ENCODE data around the gene SNX20. TPM values are rescaled to one million over a fixed set of nuclear protein-coding genes. Genes with fewer than 3 reads are reported as not detected.

SNX20 gene
- total RNA-seq, 2 experiments from 2014 or later, result 43.3 to 48.9 TPM

GRCh38 chr16:50642349-50642748 is 38.8 kb downstream of the SNX20 start:
- ChIA-PET CTCF (interaction anchor here (0.8 to 1.0 kb wide), 3 partner anchors 23 to 101 kb away, joined by 3 to 5 read pairs (median 4); no protein-coding TSS in a partner anchor), POLR2A (no interaction called here)
- H3K27ac Mint-ChIP-seq, result no peak overlapping the region
- no peaks in the 10 kb centered on the region for H3K27me3 Mint-ChIP-seq
- intact Hi-C loops (cut with DNase I, micrococcal nuclease), result loop anchor here in 1 of 2 experiments (5.0 kb wide), 1 partner anchor 270 kb away; no protein-coding TSS in a partner anchor
- no peak overlapping the region for H3K4me3 Mint-ChIP-seq
- no peaks in the 10 kb centered on the region for H3K36me3 Mint-ChIP-seq (ENCODE audit: low read depth)
- DNase-seq, result peak; percentile 48
- peak; percentile 74 for ATAC-seq
- peaks cover 8% of the 10 kb centered on the region for H3K4me1 Mint-ChIP-seq
- H3K9me3 Mint-ChIP-seq (ENCODE audit: low read depth), result no peaks in the 10 kb centered on the region

DNA sequence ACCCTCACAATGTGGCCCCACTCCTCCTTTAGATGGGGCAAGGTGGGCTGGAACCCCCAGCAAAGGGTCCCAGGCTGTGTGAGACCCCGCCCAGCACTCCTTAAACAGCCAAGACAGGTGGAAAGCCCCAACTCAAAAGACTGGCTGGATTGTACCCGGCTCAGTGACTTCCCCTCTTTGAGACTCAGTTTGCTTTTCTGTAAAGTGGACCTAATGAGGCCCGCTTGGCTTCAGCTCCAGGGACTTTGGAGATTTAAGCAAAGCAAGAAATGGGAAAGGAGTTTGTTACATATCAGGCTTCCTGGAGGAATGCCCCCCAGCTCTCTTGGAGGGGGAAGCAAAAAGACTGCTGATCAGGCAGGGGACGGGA is 39.3 kb downstream of the SNX20 start:
- Mint-ChIP-seq H3K9me3 (ENCODE audit: low read depth) (no peaks in the 10 kb centered on the region), H3K36me3 (ENCODE audit: low read depth) (no peaks in the 10 kb centered on the region), H3K27me3 (no peaks in the 10 kb centered on the region), H3K4me1 (peaks cover 8% of the 10 kb centered on the region), H3K4me3 (no peak overlapping the region), H3K27ac (no peak overlapping the region)
- intact Hi-C loops (cut with DNase I, micrococcal nuclease), result loop anchor here in 1 of 2 experiments (5.0 kb wide), 1 partner anchor 270 kb away; no protein-coding TSS in a partner anchor
- DNase-seq (no peak), ATAC-seq (no peak)
- ChIA-PET CTCF (interaction anchor here (0.8 to 1.0 kb wide), 3 partner anchors 24 to 101 kb away, joined by 3 to 5 read pairs (median 4); no protein-coding TSS in a partner anchor), POLR2A (no interaction called here)

DNA sequence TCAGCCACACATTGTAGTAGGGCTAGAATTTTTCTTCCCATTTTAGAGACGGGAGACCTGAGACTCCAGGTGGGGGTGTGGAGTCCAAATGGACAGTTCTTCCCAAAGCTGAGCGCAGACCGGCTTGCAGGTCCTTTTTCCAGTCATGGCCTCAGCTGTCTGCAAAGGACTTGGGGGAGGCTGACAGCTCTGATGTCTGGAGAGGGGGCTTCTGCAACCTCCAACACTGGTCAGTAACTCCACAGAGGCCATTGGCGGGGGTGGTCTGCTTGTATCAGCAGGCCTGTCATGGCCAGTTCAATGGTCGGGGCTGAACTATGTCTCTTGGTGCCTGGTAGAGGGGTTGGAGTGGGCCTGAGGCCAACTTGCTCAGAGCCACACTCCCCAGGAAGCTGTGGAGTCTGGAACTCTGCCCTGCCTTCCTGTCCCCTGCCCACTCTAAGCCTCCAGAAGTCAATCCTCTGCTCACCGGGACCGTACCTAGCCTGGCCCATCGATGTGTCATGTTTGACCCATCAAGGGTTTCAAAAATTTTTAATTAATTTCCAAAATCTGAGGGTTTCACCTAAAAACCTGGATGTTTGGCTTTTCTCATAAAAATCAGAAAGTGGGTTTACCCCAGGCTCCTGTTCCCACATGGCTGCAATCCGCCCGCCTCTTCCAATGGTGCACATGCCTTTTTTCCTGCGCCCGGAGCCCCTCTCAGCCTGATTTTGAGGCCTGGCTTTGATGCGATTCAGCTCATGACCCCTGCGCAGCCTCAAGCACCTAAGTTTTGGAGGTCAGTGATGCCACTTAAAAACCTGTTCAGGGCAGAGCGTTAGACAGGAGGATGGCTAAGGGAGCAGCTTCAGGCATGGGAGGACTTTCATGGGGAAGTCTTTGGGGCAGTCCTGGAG is 39.9 kb downstream of the SNX20 start:
- ChIA-PET POLR2A (no interaction called here), CTCF (interaction anchor here (0.7 to 1.0 kb wide), 3 partner anchors 25 to 166 kb away, joined by 3 to 4 read pairs (median 3); no protein-coding TSS in a partner anchor)
- no peak overlapping the region for H3K27ac Mint-ChIP-seq
- H3K4me3 Mint-ChIP-seq, result no peak overlapping the region
- no peaks in the 10 kb centered on the region for H3K27me3 Mint-ChIP-seq
- peaks cover 8% of the 10 kb centered on the region for H3K4me1 Mint-ChIP-seq
- no peaks in the 10 kb centered on the region for H3K9me3 Mint-ChIP-seq (ENCODE audit: low read depth)
- H3K36me3 Mint-ChIP-seq (ENCODE audit: low read depth), result no peaks in the 10 kb centered on the region
- intact Hi-C loops (cut with DNase I, micrococcal nuclease), result loop anchor here in 1 of 2 experiments (5.0 kb wide), 1 partner anchor 269 kb away; no protein-coding TSS in a partner anchor
- no peak for DNase-seq
- no peak for ATAC-seq

GRCh38 chr16:50640391-50640790 is 40.7 kb downstream of the SNX20 start:
- H3K27me3 Mint-ChIP-seq, result no peaks in the 10 kb centered on the region
- POLR2A ChIA-PET, result no interaction called here
- H3K4me1 Mint-ChIP-seq, result peaks cover 10% of the 10 kb centered on the region
- intact Hi-C loops (cut with DNase I, micrococcal nuclease), result loop anchor here in 1 of 2 experiments (5.0 kb wide), 1 partner anchor 268 kb away; no protein-coding TSS in a partner anchor
- no peaks in the 10 kb centered on the region for H3K9me3 Mint-ChIP-seq (ENCODE audit: low read depth)
- ATAC-seq (no peak), DNase-seq (no peak)
- CTCF ChIA-PET, result interaction anchor here (0.5 to 0.7 kb wide), 2 partner anchors 50 to 165 kb away, joined by 3 to 4 read pairs; no protein-coding TSS in a partner anchor
- no peak overlapping the region for H3K27ac Mint-ChIP-seq
- no peak overlapping the region for H3K4me3 Mint-ChIP-seq
- no peaks in the 10 kb centered on the region for H3K36me3 Mint-ChIP-seq (ENCODE audit: low read depth)

GRCh38 chr16:50638816-50639670 is 42.1 kb downstream of the SNX20 start:
- DNase-seq (no peak), ATAC-seq (no peak)
- intact Hi-C loops (cut with DNase I, micrococcal nuclease), result no loop called here
- ChIA-PET POLR2A (no interaction called here), CTCF (interaction anchor here (0.7 to 0.9 kb wide), 3 partner anchors 11 to 39 kb away, joined by 3 read pairs; no protein-coding TSS in a partner anchor)
- H3K27ac Mint-ChIP-seq, result no peak overlapping the region
- H3K4me3 Mint-ChIP-seq, result no peak overlapping the region
- no peaks in the 10 kb centered on the region for H3K27me3 Mint-ChIP-seq
- peaks cover 5% of the 10 kb centered on the region for H3K4me1 Mint-ChIP-seq
- no peaks in the 10 kb centered on the region for H3K36me3 Mint-ChIP-seq (ENCODE audit: low read depth)
- no peaks in the 10 kb centered on the region for H3K9me3 Mint-ChIP-seq (ENCODE audit: low read depth)

GRCh38 chr16:50637716-50638602 is 43.2 kb downstream of the SNX20 start:
- peaks cover 5% of the 10 kb centered on the region for H3K4me1 Mint-ChIP-seq
- intact Hi-C loops (cut with DNase I, micrococcal nuclease), result no loop called here
- ChIA-PET CTCF (interaction anchor here (2.2 kb wide), 1 partner anchor 28 kb away, joined by 10 read pairs; no protein-coding TSS in a partner anchor), POLR2A (no interaction called here)
- no peak overlapping the region for H3K27ac Mint-ChIP-seq
- no peaks in the 10 kb centered on the region for H3K27me3 Mint-ChIP-seq
- H3K9me3 Mint-ChIP-seq (ENCODE audit: low read depth), result no peaks in the 10 kb centered on the region
- no peaks in the 10 kb centered on the region for H3K36me3 Mint-ChIP-seq (ENCODE audit: low read depth)
- no peak overlapping the region for H3K4me3 Mint-ChIP-seq
- DNase-seq, result no peak
- ATAC-seq, result no peak

DNA sequence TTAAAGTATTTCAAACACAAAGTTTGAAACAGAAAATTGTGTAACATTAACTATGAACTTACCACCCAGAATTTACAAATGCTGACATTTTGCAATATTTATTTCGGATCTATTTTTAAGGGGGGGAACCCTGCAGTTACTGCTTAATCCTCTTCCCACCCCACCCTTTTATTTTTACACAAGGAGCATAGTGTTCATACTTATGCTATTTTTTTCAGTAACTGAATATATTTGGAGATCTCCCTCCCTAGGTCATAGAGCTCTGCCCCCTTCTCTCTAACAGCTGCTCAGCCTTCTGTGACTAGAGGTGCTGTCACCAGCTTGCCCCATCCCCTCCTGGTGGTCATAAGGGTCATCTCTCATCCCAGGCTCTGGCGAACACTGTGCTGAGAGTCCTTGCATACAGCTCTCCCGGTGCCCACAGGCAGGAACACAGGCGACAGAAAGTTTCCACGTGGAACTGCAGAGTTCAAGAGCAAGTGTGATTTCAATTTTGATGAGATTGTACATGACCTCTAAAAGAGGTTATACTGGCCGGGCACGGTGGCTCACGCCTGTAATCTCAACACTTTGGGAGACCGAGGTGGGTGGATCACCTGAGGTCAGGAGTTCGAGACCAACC is 44.2 kb downstream of the SNX20 start:
- POLR2A ChIA-PET, result interaction anchor here (0.6 kb wide), 1 partner anchor 24 kb away, joined by 3 read pairs; no protein-coding TSS in a partner anchor
- Mint-ChIP-seq H3K9me3 (ENCODE audit: low read depth) (no peaks in the 10 kb centered on the region), H3K4me3 (no peak overlapping the region)

GRCh38 chr16:50635505-50636392 is 45.4 kb downstream of the SNX20 start:
- no peaks in the 10 kb centered on the region for H3K9me3 Mint-ChIP-seq (ENCODE audit: low read depth)
- CTCF ChIA-PET, result interaction anchor here (1.0 to 2.2 kb wide), 7 partner anchors 8 to 170 kb away, joined by 3 to 12 read pairs (median 5); no protein-coding TSS in a partner anchor
- intact Hi-C loops (cut with DNase I, micrococcal nuclease), result no loop called here
- no peaks in the 10 kb centered on the region for H3K27me3 Mint-ChIP-seq
- no peaks in the 10 kb centered on the region for H3K36me3 Mint-ChIP-seq (ENCODE audit: low read depth)
- DNase-seq (peak; percentile 64), ATAC-seq (peak; percentile 82)
- peak overlapping the region; percentile 4 for H3K27ac Mint-ChIP-seq
- POLR2A ChIA-PET, result no interaction called here
- no peak overlapping the region for H3K4me3 Mint-ChIP-seq
- H3K4me1 Mint-ChIP-seq, result peaks cover 3% of the 10 kb centered on the region

More for the DNA sequence above, 44.2 kb downstream of the SNX20 start:
- CTCF ChIA-PET, result interaction anchor here (1.8 to 2.2 kb wide), 4 partner anchors 9 to 169 kb away, joined by 5 to 12 read pairs (median 10); no protein-coding TSS in a partner anchor
- Mint-ChIP-seq H3K27me3 (no peaks in the 10 kb centered on the region), H3K36me3 (ENCODE audit: low read depth) (no peaks in the 10 kb centered on the region), H3K27ac (no peak overlapping the region), H3K4me1 (peaks cover 3% of the 10 kb centered on the region)
- intact Hi-C loops (cut with DNase I, micrococcal nuclease), result no loop called here
- ATAC-seq, result no peak
- DNase-seq, result no peak

DNA sequence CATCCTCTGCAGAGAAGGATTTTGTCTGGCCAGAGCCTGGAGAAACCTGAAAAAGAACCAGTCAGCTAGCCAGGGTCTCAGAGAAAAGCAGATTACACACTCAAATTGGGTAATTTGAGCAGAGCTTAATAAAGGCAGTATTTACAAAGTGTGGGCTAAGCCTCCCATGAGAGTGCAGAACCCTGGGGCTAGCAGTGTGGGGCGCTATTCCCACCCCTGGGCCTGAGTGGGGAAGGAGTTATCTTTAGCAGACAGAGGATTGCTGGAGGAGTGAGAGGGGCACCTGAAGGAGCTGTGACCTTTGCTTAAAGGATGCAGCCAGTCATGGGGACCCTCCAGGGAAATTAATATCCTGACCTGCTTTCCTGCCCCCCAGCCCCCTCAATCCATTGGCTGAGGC is 46.2 kb downstream of the SNX20 start:
- Mint-ChIP-seq H3K4me3 (no peak overlapping the region), H3K9me3 (ENCODE audit: low read depth) (no peaks in the 10 kb centered on the region), H3K4me1 (peaks cover 3% of the 10 kb centered on the region), H3K36me3 (ENCODE audit: low read depth) (no peaks in the 10 kb centered on the region), H3K27me3 (no peaks in the 10 kb centered on the region), H3K27ac (no peak overlapping the region)
- intact Hi-C loops (cut with DNase I, micrococcal nuclease), result no loop called here
- POLR2A ChIA-PET, result no interaction called here
- ATAC-seq (no peak), DNase-seq (no peak)
- CTCF ChIA-PET, result interaction anchor here (1.0 to 2.0 kb wide), 4 partner anchors 10 to 171 kb away, joined by 3 to 10 read pairs (median 4); no protein-coding TSS in a partner anchor
